IPS-11a (cell line): ENCODE measurements around the gene STYXL1.
"Not testable (repeated sequence)": the region's sequence is repeated elsewhere in the genome, so short reads cannot be mapped to it uniquely, and the experiment has no call there.

ENCODE experiments used
- H3K4me3 ChIP-seq: one replicate; pipeline ENCODE4 v1.5.1; 2013; ENCODE audit warnings: low read depth, low read length, control low read depth

Gene STYXL1

GRCh38 chr7:76047811-76048667 is at the start of gene STYXL1, which contains the start of gene MDH2:
Gene STYXL1 (minus strand): TSS chr7:76048000. CDS start chr7:76030523, 17,477 bp downstream.
Gene MDH2 (plus strand): TSS chr7:76048106. CDS start chr7:76048161, 55 bp downstream.
- peak within 1 kb of the TSS; percentile 98 for H3K4me3 ChIP-seq

GRCh38 chr7:76095908-76096307 is 48.1 kb upstream of the STYXL1 start:
- H3K4me3 ChIP-seq, result no peak overlapping the region

GRCh38 chr7:76094326-76094725 is 46.5 kb upstream of the STYXL1 start:
- not testable (repeated sequence) for H3K4me3 ChIP-seq

GRCh38 chr7:76093531-76093930 is 45.7 kb upstream of the STYXL1 start:
- H3K4me3 ChIP-seq, result not testable (repeated sequence)

- H3K4me3 ChIP-seq, result no peak overlapping the region
These were observed 43.7 kb upstream of the STYXL1 start for GRCh38 chr7:76091506-76091905.

GRCh38 chr7:76089865-76090475 is 42.2 kb upstream of the STYXL1 start:
- no peak overlapping the region for H3K4me3 ChIP-seq

- not testable (repeated sequence) for H3K4me3 ChIP-seq
These were observed 39.6 kb upstream of the STYXL1 start for GRCh38 chr7:76087362-76087791.

- no peak overlapping the region for H3K4me3 ChIP-seq
These were observed 38.3 kb upstream of the STYXL1 start for GRCh38 chr7:76086070-76086469.

- not testable (repeated sequence) for H3K4me3 ChIP-seq
These were observed 36.3 kb upstream of the STYXL1 start for GRCh38 chr7:76084115-76084514.

- no peak overlapping the region for H3K4me3 ChIP-seq
These were observed 32.4 kb upstream of the STYXL1 start for GRCh38 chr7:76080204-76080603.

GRCh38 chr7:76077435-76077834 is 29.6 kb upstream of the STYXL1 start:
- H3K4me3 ChIP-seq, result no peak overlapping the region

GRCh38 chr7:76076995-76077394 is 29.2 kb upstream of the STYXL1 start:
- H3K4me3 ChIP-seq, result no peak overlapping the region

- no peak overlapping the region for H3K4me3 ChIP-seq
These were observed 27.2 kb upstream of the STYXL1 start for GRCh38 chr7:76074972-76075370.

- no peak overlapping the region for H3K4me3 ChIP-seq
These were observed 26.6 kb upstream of the STYXL1 start for GRCh38 chr7:76074306-76074971.

- no peak overlapping the region for H3K4me3 ChIP-seq
These were observed 25.7 kb upstream of the STYXL1 start for GRCh38 chr7:76073335-76073990.

GRCh38 chr7:76072243-76073148 is 24.7 kb upstream of the STYXL1 start:
- H3K4me3 ChIP-seq, result no peak overlapping the region

GRCh38 chr7:76071316-76072242 is 23.8 kb upstream of the STYXL1 start:
- H3K4me3 ChIP-seq, result no peak overlapping the region

GRCh38 chr7:76069238-76069638 is 21.4 kb upstream of the STYXL1 start:
- H3K4me3 ChIP-seq, result no peak overlapping the region
